Measurements from ENCODE around the gene S100A12. TPM values are rescaled to one million over a fixed set of nuclear protein-coding genes. Genes with fewer than 3 reads are reported as not detected.

The S100A12 gene
- total and polyA plus RNA-seq, 9 of the 15 experiments (the other 6 are each of a cell fraction or from before 2014, with no cell fraction given): not detected

DNA sequence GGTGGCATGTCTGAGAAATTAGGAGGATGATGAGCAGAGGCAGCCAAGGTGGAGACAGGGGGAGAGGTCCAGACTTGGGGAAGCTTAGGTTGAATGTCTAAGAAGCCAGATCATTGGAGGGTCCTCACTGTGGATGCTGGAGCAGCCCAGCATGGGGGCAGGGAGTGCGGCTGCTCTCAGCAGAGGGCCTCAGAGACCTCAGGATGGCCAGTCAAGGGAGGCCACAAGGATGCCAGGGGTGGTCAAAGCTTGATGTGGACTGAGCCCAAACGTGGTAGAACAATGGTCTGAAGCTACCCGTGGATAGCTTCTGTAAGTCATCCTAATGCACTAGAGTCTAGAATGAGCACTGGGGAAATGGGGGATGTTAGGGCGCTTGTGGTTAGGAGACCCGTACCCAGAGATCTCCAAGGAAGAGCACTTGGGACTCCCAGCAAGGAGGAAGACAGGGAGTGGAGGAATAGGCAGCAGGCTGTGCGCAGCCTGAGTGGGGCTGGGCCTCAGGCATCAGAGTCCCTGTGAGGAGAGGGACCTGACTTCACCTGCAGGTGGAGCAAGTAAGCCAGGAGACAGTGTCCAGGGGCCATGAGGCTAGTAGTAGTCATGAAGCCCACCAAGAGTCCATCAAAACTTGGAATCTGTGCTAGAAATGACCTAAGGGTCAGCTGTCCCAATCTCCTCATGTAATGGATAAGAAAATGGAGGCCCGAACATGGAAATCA is 22.0 kb downstream of the S100A12 start:
- peaks cover 7 to 39% of the 10 kb centered on the region in 2 experiments; a peak in 4 of 5 replicates for H3K27me3 ChIP-seq (ENCODE audit: control insufficient read depth in 2 of 2, insufficient read depth in 2 of 2, low read length in 2 of 2)
- no peak overlapping the region for H3K9ac ChIP-seq (ENCODE audit: insufficient read depth in 1 of 2, low read depth in 2 of 2, low read length in 2 of 2)
- H3K4me2 ChIP-seq (ENCODE audit: insufficient read depth, low read length): no peak overlapping the region
- CTCF ChIA-PET (ENCODE audit: low intra/inter-chr PET ratio): interaction anchor here (0.6 to 3.1 kb wide), 5 partner anchors 41 to 1059 kb away, joined by 3 to 48 read pairs (median 3); partner anchors contain the start of gene PGLYRP3
- no TSS peak for BruUV-seq (replicated peaks)
- in situ Hi-C loops (cut with MboI): loop anchor here (5.0 to 10.0 kb wide), 2 partner anchors 154 to 401 kb away; no protein-coding TSS in a partner anchor
- FAIRE-seq: peak; percentile 74
- no peak overlapping the region for H3K4me3 ChIP-seq
- WGBS (ENCODE audit: insufficient coverage, low coverage, missing lambda C conversion rate): 17% methylated on average over 7 of the region's 7 CpGs
- H3K9me3 ChIP-seq (replicated peaks; ENCODE audit: control insufficient read depth, insufficient read depth, low read depth, low read length): no peaks in the 10 kb centered on the region
- no peaks in the 10 kb centered on the region for H3K79me2 ChIP-seq (ENCODE audit: control insufficient read depth, insufficient read depth, low read length)
- intact Hi-C loops (cut with micrococcal nuclease): loop anchor here (2.0 to 10.0 kb wide), 3 partner anchors 215 to 631 kb away; partner anchors contain the start of gene RAB13
- DNase-seq (ENCODE audit: extremely low read depth in 1 of 4, low spot score in 3 of 4): peak; percentile 39 to 69 (median 52)
- H3K27ac ChIP-seq (ENCODE audit: extremely low read depth, low read depth, low read length): no peak overlapping the region
- ATAC-seq: peak; percentile 78
- no peaks in the 10 kb centered on the region for H3K9me1 ChIP-seq (ENCODE audit: control insufficient read depth, insufficient read depth, low read length)
- no peak overlapping the region for H2AFZ ChIP-seq (ENCODE audit: low read depth, low read length)
- peaks cover 0 to 3% of the 10 kb centered on the region in 2 experiments; a peak in 1 of 5 replicates for H3K4me1 ChIP-seq (replicated peaks in 1 of 2; ENCODE audit: control insufficient read depth in 2 of 2, insufficient read depth in 2 of 2, low read length in 2 of 2)
- no peaks in the 10 kb centered on the region for H3K36me3 ChIP-seq (ENCODE audit: control insufficient read depth, insufficient read depth, low read length)
- H4K20me1 ChIP-seq (replicated peaks; ENCODE audit: control insufficient read depth, insufficient read depth, low read length): peaks cover 3% of the 10 kb centered on the region; the same call in 1 of the 2 replicates
- POLR2A ChIA-PET: interaction anchor here (0.6 to 2.0 kb wide), 3 partner anchors 10 to 985 kb away, joined by 3 to 6 read pairs (median 3); no protein-coding TSS in a partner anchor
- TF ChIP-seq RB1 (IDR thresholded peaks at IDR 0.05; ENCODE audit: low read depth) (0 out of 2 replicates have a peak, but pooled peaks have one; percentile 22), RAD21 (CRISPR knock-in tag; conservative IDR thresholded peaks at IDR 0.05 in 1 of 2, IDR thresholded peaks at IDR 0.05 in 1 of 2) (peak; percentile 11 to 51; a peak in 2 of 4 replicates), NRF1 (conservative IDR thresholded peaks at IDR 0.05 in 1 of 2, IDR thresholded peaks at IDR 0.05 in 1 of 2) (peak in 1 of 2 experiments; percentile 40; a peak in 2 of 4 replicates), SMC3 (conservative IDR thresholded peaks at IDR 0.05; ENCODE audit: insufficient read depth, low read depth, low read length) (peak; percentile 42; the same call in 1 of the 2 replicates), ETS2 (tag; IDR thresholded peaks at IDR 0.05; ENCODE audit: borderline replicate concordance, poor library complexity, severe bottlenecking) (no peak)
- TF ChIP-seq, protein P1, sequence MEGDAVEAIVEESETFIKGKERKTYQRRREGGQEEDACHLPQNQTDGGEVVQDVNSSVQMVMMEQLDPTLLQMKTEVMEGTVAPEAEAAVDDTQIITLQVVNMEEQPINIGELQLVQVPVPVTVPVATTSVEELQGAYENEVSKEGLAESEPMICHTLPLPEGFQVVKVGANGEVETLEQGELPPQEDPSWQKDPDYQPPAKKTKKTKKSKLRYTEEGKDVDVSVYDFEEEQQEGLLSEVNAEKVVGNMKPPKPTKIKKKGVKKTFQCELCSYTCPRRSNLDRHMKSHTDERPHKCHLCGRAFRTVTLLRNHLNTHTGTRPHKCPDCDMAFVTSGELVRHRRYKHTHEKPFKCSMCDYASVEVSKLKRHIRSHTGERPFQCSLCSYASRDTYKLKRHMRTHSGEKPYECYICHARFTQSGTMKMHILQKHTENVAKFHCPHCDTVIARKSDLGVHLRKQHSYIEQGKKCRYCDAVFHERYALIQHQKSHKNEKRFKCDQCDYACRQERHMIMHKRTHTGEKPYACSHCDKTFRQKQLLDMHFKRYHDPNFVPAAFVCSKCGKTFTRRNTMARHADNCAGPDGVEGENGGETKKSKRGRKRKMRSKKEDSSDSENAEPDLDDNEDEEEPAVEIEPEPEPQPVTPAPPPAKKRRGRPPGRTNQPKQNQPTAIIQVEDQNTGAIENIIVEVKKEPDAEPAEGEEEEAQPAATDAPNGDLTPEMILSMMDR (IDR thresholded peaks at IDR 0.05 in 2 of 3, conservative IDR thresholded peaks at IDR 0.05 in 1 of 3; ENCODE audit: insufficient read depth in 2 of 3, low read depth in 1 of 3, low read length in 3 of 3): peak; percentile 58 to 62 (median 62); a peak in 5 of 6 replicates
- TF ChIP-seq, protein P2, sequence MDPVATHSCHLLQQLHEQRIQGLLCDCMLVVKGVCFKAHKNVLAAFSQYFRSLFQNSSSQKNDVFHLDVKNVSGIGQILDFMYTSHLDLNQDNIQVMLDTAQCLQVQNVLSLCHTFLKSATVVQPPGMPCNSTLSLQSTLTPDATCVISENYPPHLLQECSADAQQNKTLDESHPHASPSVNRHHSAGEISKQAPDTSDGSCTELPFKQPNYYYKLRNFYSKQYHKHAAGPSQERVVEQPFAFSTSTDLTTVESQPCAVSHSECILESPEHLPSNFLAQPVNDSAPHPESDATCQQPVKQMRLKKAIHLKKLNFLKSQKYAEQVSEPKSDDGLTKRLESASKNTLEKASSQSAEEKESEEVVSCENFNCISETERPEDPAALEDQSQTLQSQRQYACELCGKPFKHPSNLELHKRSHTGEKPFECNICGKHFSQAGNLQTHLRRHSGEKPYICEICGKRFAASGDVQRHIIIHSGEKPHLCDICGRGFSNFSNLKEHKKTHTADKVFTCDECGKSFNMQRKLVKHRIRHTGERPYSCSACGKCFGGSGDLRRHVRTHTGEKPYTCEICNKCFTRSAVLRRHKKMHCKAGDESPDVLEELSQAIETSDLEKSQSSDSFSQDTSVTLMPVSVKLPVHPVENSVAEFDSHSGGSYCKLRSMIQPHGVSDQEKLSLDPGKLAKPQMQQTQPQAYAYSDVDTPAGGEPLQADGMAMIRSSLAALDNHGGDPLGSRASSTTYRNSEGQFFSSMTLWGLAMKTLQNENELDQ (CRISPR knock-in tag; IDR thresholded peaks at IDR 0.05; ENCODE audit: borderline replicate concordance): no peak
